Vagina (tissue), 2 donors: Measurements from ENCODE around the gene CHST9. TPM values are rescaled to one million over a fixed set of nuclear protein-coding genes. Genes with fewer than 3 reads are reported as not detected.

Source experiments
- DNase-seq, 2 donors: peaks; one replicate each; pipeline ENCODE4 v3.0.0-alpha.2; 2017; ENCODE audit errors: extremely low spot score in 2 of 2
- H3K27ac ChIP-seq: fragments of 200-600 bp; sonication (generic); one replicate; pipeline ENCODE4 v1.5.1; 2019
- H3K27me3 ChIP-seq: fragments of 200-600 bp; sonication (generic); one replicate; pipeline ENCODE4 v1.5.1; 2019
- H3K36me3 ChIP-seq, 2 donors: fragments of 200-600 bp; sonication (generic); one replicate each; pipeline ENCODE4 v1.5.1; 2017 to 2019
- H3K4me1 ChIP-seq: fragments of 200-600 bp; sonication (generic); one replicate; pipeline ENCODE4 v1.5.1; 2019
- H3K4me3 ChIP-seq, 2 donors: fragments of 200-600 bp; sonication (generic); 1 replicate in 1 of 2; 2 replicates in 1 of 2; pipeline ENCODE4 v1.5.1; 2016 to 2019
- H3K9me3 ChIP-seq: fragments of 200-600 bp; sonication (generic); one replicate; pipeline ENCODE4 v1.5.1; 2019
- CTCF ChIP-seq, 3 experiments: fragments of 450-650 bp in 2 of 3; fragments of 200-600 bp in 1 of 3; sonication (generic) in 1 of 3; IDR thresholded peaks; one replicate each; pipeline ENCODE4 v1.5.1; 2017 to 2019; ENCODE audit warnings: antibody characterized with exemption in 3 of 3, mild to moderate bottlenecking in 2 of 3, moderate library complexity in 2 of 3
- POLR2A ChIP-seq, 2 donors: fragments of 450-650 bp; IDR thresholded peaks; one replicate each; pipeline ENCODE4 v1.6.1; 2017; ENCODE audit warnings: antibody characterized with exemption in 2 of 2, mild to moderate bottlenecking in 2 of 2, moderate library complexity in 2 of 2
- POLR2AphosphoS5 ChIP-seq, 2 donors: sonication (generic); formaldehyde crosslinking; IDR thresholded peaks; one replicate each; pipeline ENCODE4 v1.9.0; 2017; ENCODE audit warnings: antibody characterized with exemption in 2 of 2, mild to moderate bottlenecking in 2 of 2, low read depth in 1 of 2; ENCODE audit not compliant: insufficient read depth in 1 of 2
- intact Hi-C: fragments of 100-400 bp; cut with DNase I; formaldehyde crosslinking; loops from one replicate; pipeline ENCODE4 v1.15.1; 2023
- total RNA-seq: library from RNA; depleted of rRNA; stranded (reverse); fragments of >200 nt; gene quantifications from one replicate; pipeline ENCODE4 v1.2.3, GENCODE V29; 2016

CHST9 gene
- total RNA-seq, 1 donor from 2014 or later = 0.74 TPM

GRCh38 chr18:26926066-26926675 lies 258.9 kb downstream of the CHST9 start:
- no peaks in the 10 kb centered on the region for H3K4me1 ChIP-seq
- no peak for TF ChIP-seq POLR2AphosphoS5 (IDR thresholded peaks at IDR 0.05; ENCODE audit: insufficient read depth in 1 of 2, low read depth in 1 of 2)
- TF ChIP-seq CTCF (IDR thresholded peaks at IDR 0.05) = no peak
- TF ChIP-seq POLR2A (IDR thresholded peaks at IDR 0.05) = no peak
- DNase-seq = no peak
- intact Hi-C loops = no loop called here
- H3K27ac ChIP-seq = no peak overlapping the region
- no peaks in the 10 kb centered on the region for H3K27me3 ChIP-seq
- no peak overlapping the region for H3K4me3 ChIP-seq
- no peaks in the 10 kb centered on the region for H3K9me3 ChIP-seq
- no peaks in the 10 kb centered on the region for H3K36me3 ChIP-seq

GRCh38 chr18:26925313-26925712 lies 259.8 kb downstream of the CHST9 start:
- no peaks in the 10 kb centered on the region for H3K4me1 ChIP-seq
- DNase-seq = no peak
- H3K27ac ChIP-seq = no peak overlapping the region
- no peak overlapping the region for H3K4me3 ChIP-seq
- intact Hi-C loops = no loop called here
- no peaks in the 10 kb centered on the region for H3K27me3 ChIP-seq
- H3K9me3 ChIP-seq = no peaks in the 10 kb centered on the region
- H3K36me3 ChIP-seq = no peaks in the 10 kb centered on the region
- no peak for TF ChIP-seq CTCF (IDR thresholded peaks at IDR 0.05)
- no peak for TF ChIP-seq POLR2A (IDR thresholded peaks at IDR 0.05)
- TF ChIP-seq POLR2AphosphoS5 (IDR thresholded peaks at IDR 0.05; ENCODE audit: insufficient read depth in 1 of 2, low read depth in 1 of 2) = no peak

- TF ChIP-seq POLR2AphosphoS5 (IDR thresholded peaks at IDR 0.05; ENCODE audit: insufficient read depth in 1 of 2, low read depth in 1 of 2) (no peak), CTCF (IDR thresholded peaks at IDR 0.05) (no peak), POLR2A (IDR thresholded peaks at IDR 0.05) (no peak)
- Histone ChIP-seq H3K4me3 (no peak overlapping the region), H3K36me3 (no peaks in the 10 kb centered on the region), H3K4me1 (peaks cover 5% of the 10 kb centered on the region), H3K27ac (no peak overlapping the region), H3K27me3 (no peaks in the 10 kb centered on the region), H3K9me3 (no peaks in the 10 kb centered on the region)
- intact Hi-C loops = no loop called here
- DNase-seq = no peak
Measured at GRCh38 chr18:26922313-26922712, 262.8 kb downstream of the CHST9 start.

- TF ChIP-seq CTCF (IDR thresholded peaks at IDR 0.05) (no peak), POLR2AphosphoS5 (IDR thresholded peaks at IDR 0.05; ENCODE audit: insufficient read depth in 1 of 2, low read depth in 1 of 2) (no peak), POLR2A (IDR thresholded peaks at IDR 0.05) (no peak)
- H3K36me3 ChIP-seq = no peaks in the 10 kb centered on the region
- no peak overlapping the region for H3K4me3 ChIP-seq
- H3K4me1 ChIP-seq = peaks cover 5% of the 10 kb centered on the region
- no peak overlapping the region for H3K27ac ChIP-seq
- H3K27me3 ChIP-seq = no peaks in the 10 kb centered on the region
- intact Hi-C loops = no loop called here
- DNase-seq = no peak
- no peaks in the 10 kb centered on the region for H3K9me3 ChIP-seq
Measured at GRCh38 chr18:26920644-26921043, 264.5 kb downstream of the CHST9 start.

GRCh38 chr18:26919627-26920026 lies 265.5 kb downstream of the CHST9 start:
- DNase-seq = no peak
- no peaks in the 10 kb centered on the region for H3K36me3 ChIP-seq
- no peak overlapping the region for H3K27ac ChIP-seq
- intact Hi-C loops = no loop called here
- no peak overlapping the region for H3K4me3 ChIP-seq
- TF ChIP-seq CTCF (IDR thresholded peaks at IDR 0.05) = no peak
- TF ChIP-seq POLR2AphosphoS5 (IDR thresholded peaks at IDR 0.05; ENCODE audit: insufficient read depth in 1 of 2, low read depth in 1 of 2) = no peak
- no peak for TF ChIP-seq POLR2A (IDR thresholded peaks at IDR 0.05)
- H3K27me3 ChIP-seq = no peaks in the 10 kb centered on the region
- peaks cover 5% of the 10 kb centered on the region for H3K4me1 ChIP-seq
- H3K9me3 ChIP-seq = no peaks in the 10 kb centered on the region
